ENCODE measurements around the gene CLEC10A.
"Not testable (repeated sequence)": the region's sequence is repeated elsewhere in the genome, so short reads cannot be mapped to it uniquely, and the experiment has no call there.

The CLEC10A gene

DNA sequence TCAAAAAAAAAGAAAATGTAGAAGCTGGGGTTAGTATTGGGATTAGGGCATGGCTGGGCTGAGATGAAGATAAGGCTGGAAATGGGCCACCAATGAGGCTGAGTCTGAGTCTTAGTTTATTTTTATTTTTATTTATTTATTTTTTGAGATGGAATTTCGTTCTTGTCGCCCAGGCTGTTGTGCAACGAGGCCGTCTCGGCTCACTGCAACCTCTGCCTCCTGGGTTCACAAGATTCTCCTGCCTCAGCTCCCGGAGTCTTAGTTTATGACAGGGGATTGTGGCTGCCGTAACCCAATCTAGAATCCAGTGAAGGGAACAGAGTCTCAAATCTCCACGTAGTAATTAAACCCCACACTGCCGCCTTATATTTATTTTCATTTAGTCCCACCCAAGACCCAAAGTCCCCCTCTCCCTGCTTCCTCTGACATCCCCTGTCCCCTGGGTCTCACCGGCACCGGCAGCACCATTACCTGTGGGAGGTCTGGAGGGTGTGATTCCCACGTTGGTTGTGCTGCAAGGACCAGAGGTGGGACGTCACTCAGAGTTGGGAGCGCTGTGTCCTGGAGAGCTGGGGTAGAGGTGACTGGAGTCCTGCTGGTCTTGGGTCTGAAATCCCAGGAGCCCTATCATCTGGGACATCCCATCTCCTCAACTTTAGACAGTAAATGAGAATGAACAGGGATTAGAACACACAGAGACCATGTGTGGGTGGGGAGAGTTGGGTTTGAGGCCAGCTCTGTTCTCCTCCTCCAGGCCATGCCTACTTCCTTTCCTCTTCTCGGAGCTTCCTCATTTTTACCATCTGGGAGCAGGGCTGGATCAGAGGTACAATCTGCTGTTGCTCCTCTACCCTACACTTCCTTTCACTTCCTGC lies at the start of gene CLEC10A:
TSS of gene CLEC10A (minus strand) at position 671 of the 875 bp plus-strand sequence. CDS start 1,439 bp downstream, outside the sequence.
- DNase-seq, result no peak

- DNase-seq, result no peak
Observed at GRCh38 chr17:7129311-7129710, 49.3 kb upstream of the CLEC10A start.

DNA sequence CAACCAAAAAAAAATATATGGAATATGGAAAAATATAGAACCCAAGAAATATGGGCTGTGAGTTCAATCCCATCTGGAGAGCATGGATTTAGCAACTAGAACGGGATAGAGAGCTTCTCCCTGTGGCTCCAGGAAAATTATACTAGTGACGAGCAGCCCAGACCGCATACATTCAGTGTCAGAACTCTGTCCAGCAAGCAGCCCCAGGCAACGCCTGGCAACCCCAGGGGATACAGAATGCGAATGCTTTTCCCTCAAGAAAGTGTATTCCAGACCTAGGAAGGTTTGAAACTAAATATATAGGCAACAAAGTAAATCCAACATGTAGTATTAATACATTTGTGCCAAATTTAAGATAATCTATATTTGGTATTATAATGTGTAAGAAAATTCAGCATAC lies 48.1 kb upstream of the CLEC10A start:
- DNase-seq, result no peak

- not testable (repeated sequence) for DNase-seq
Observed at GRCh38 chr17:7127501-7127900, 47.5 kb upstream of the CLEC10A start.

DNA sequence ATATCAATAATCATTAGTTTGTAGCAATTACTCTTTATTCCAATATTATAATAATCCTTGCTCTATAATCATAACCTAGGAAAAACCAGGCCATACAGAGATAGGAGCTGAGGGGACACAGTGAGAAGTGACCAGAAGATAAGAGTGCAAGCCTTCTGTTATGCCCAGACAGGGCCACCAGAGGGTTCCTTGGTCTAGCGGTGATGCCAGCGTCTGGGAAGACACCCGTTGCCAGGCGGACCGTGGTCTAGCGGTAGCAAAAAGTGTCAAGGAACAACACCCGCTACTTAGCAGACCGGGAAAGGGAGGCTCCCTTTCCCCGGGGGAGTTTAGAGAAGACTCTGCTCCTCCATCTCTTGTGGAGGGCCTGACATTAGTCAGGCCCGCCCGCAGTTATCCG lies 46.3 kb upstream of the CLEC10A start:
- DNase-seq, result not testable (repeated sequence)

DNA sequence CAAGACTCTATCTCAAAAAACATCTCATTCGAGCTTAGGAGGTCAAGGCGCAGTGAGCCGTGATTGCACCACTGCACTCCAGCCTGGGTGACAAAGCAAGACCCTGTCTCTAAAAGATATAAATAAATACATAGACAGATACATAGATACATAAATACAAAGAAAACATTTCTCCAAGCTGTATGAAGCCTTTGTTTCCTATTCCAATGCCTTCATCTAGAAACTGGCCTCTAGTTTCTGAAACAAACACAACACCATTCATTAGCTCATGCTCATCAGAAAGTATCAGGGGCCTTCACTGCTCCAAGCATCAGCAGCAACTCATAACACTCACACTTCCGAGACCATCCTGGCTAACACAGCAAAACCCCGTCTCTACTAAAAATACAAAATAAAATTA lies 44.9 kb upstream of the CLEC10A start:
- no peak for DNase-seq

GRCh38 chr17:7123844-7124243 lies 43.8 kb upstream of the CLEC10A start:
- no peak for DNase-seq

DNA sequence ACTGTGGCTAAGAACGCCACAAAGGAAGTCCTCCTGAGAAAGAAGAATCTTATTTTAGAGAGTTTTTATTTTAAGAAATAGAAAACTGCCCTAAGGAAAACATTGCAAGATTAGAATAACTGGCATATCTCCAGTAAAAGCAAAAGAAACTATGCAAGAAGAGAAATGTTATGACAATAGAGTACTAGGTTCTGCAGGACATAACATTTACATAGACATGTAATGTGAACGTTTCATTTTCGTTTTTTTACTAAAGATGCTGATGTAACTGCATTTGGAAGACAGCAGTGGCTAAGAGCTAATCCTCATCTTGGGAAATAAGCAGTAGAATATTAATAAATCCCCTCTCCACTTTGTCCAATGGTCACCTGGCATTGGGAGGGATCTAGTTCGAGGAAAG lies 42.3 kb upstream of the CLEC10A start:
- no peak for DNase-seq

- DNase-seq, result not testable (repeated sequence)
Observed at GRCh38 chr17:7120635-7121034, 40.6 kb upstream of the CLEC10A start.

DNA sequence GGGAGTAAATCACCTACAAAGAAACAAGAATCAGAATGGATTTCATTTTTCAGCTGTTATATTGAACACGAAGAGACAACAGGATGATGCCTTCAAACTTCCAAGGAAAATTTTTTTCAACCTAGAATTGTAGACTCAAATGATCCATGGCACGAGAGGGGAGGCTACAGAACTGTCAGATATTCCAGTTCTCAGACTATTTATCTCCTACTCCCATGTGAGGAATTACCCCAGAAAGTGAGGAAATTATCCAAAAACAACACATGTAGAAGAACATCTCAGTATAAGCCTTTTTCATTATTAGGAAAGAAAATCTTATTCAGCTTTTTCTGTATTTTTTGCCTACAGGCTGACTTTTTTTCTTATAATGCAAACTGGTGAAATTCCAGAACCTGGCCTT lies 40.1 kb upstream of the CLEC10A start:
- no peak for DNase-seq

- DNase-seq, result no peak
Observed at GRCh38 chr17:7119314-7119713, 39.3 kb upstream of the CLEC10A start.

DNA sequence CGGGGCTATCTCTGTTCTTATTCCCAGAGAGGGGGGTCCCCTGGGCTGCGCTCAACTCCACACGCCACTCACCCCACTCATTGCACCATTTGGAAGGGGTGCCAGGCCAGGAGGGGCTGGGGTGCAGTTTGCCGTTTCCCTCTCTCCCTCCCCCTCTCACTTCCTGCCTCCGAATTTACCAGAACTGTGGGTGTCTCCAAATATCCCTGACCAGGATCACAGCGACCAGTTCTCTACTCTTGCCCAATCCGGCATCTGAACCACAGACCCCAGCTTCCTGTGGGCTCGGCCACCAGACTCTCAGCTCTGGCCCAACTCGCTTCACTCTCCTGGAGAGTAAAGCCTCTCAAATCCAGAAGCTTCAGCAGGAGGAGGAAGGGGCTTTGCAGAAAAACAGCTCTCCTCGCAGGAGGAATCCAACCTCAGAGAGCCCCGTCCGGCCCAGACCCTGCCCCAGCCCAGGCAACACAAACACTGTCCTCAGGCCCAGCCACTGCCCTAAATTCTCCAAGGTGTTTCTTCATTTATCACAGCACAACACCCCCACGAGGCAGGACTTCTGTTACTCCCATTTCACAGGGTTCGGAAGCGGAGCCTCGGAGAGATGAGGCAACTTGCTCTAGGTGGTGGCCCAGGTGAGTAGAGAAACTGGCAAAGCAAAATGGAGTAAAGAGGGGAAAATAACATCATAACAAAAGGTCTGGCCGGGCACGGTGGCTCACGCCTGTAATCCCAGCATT lies 35.0 kb upstream of the CLEC10A start:
- no peak for DNase-seq

DNA sequence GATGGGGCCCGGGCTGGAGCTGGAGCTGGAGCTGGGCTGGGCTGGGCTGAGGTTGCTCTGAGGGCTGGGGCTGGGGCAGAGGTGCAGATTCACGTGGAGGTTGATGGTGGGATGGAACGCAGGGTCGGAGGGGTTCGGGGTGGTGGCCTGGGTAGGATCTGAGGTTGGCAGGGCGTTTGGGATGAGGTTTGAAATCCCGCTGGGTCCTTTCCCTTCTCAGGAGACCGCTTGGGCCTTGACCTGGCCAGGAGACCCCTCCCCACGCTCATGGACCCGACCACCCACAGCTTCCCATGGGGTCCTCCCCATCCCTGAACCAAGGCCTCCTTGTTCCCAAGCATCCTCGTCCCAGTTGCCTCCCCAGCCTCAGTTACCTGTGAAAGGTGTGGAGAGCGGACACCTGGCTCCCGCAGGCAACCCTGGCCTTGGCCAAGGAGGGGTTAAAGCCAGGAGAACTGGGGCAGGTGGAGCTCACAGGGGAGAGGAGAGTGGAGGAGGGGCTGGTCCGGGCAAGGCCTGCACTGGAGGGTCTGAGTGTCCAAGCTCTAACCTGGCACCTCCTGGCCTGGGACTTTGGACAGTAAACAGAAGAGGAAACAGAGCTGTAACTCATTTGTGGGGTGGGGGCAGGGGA lies 34.3 kb upstream of the CLEC10A start, which contains the start of gene ASGR2:
TSS of gene ASGR2 (minus strand) at position 582 of the 634 bp plus-strand sequence. CDS start 582 bp downstream, outside the sequence.
- DNase-seq, result no peak

DNA sequence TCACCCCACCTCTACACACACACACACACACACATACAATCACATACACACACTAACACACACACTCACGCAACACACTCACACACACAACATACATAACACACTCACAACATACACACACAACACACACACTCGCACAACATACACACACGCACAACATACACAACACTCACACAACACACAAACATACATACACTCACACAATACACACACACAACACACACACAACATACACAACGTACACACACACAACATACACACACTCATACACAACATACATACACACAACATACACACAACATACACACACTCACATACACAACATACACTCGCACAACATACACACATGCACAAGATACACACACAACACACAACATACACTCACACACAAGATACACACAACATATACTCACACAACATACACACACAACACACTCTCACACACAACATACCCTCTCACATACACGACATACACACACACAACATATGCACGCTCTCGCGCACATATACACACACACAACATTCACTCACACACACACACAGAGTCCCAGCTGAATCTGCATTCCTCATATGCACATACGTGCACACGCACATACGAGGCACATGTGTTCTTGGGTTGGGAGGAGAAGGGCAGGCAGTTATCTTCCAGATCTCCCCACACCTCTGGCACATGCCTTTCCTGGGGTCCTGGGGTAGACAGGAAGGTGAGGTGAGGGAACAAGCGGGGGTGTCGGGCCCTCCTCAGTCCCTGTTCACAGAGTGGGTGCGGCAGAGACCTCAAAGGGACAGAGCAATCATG lies 33.4 kb upstream of the CLEC10A start:
- no peak for DNase-seq

DNA sequence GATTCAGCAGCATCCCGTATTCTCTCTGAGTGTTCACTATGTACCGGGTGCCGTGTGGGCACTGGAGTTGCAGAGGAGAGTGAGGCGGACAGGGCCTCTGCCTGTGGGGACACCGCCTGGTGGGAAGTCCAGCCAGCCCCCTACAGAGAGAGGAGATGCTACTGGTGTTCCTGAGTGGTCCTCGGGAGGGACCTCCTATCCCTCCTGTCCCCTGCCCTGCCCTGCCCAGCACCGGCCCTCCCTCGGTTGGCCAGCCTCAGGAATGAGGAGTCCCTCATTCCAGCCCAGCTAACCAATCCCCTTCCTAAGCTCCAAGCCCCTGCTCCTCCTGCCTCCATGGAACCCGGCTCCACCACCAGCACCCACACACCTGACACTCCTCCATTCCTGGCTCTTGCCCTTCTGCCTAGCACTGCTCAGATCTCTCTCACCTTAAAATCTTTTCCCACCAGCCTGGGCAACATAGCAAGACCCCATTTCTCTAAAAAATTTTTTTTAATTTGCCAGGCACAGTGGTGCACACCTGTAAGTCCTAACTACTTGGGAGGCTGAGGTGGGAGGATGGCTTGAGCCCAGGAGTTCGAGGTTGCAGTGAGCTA lies 32.6 kb upstream of the CLEC10A start:
- no peak for DNase-seq

- no peak for DNase-seq
Observed at GRCh38 chr17:7111784-7112509, 31.9 kb upstream of the CLEC10A start.

GRCh38 chr17:7110617-7111306 lies 30.7 kb upstream of the CLEC10A start:
- DNase-seq, result no peak

- no peak for DNase-seq
Observed at GRCh38 chr17:7109461-7110322, 29.6 kb upstream of the CLEC10A start.

- no peak for DNase-seq
Observed at GRCh38 chr17:7108981-7109380, 28.9 kb upstream of the CLEC10A start.

DNA sequence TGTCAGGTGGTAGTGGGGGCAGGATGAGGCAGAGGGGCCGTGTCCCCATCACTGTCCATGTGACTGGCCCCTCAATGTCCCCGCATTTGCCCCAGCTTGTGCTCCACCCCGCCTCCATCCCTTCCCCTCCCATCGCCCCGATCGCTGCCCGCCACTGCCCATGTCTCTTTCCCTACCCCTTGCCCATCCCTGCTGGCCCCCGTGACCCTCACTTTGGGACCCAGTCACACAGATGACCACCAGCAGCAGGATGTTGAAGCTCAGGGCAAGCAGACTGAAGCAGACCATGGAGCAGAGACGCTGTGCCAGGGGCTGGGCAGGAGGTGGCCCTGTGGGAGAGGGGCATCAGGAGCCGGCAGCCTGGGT lies 28.5 kb upstream of the CLEC10A start:
- DNase-seq, result no peak
